CD4-positive, alpha-beta T cell treated with Interleukin-1 beta for 1 hour (primary cell): ENCODE results near the gene KCTD4.
"Not testable (repeated sequence)": the region's sequence is repeated elsewhere in the genome, so short reads cannot be mapped to it uniquely, and the experiment has no call there.

Experiments used
- DNase-seq, 2 donors: peaks; one replicate each; pipeline ENCODE4 v3.0.0-alpha.2; 2020 to 2022

KCTD4 gene

DNA sequence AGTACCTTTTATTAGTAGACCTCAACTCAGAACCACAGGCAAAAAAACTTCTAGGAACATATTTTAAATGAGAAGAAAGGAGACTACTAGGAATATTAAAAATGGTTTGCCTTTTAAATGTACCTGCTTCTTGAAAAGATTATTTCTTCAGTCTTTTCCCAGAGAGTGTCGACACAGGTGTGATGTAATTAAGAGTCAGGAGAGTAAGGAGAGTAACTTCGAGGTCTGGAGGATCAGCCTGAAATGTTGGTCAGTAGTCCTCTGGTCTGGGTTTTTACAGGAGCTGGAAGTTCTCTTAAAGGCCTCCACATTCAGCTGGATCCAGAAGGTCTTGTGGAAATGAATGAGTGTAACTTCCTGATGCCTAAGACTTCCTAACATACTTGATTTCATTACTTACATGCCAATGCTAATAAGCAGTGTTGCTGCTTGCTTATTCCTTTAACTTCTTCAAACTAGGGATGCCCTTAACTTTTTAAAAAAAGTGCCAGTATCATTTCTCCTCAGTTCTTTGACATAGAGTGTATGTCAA is at the start of gene KCTD4:
KCTD4 (minus strand) TSS at position 345 of the 532 bp plus-strand sequence. CDS start 6,478 bp downstream, outside the sequence.
- DNase-seq = no peak

DNA sequence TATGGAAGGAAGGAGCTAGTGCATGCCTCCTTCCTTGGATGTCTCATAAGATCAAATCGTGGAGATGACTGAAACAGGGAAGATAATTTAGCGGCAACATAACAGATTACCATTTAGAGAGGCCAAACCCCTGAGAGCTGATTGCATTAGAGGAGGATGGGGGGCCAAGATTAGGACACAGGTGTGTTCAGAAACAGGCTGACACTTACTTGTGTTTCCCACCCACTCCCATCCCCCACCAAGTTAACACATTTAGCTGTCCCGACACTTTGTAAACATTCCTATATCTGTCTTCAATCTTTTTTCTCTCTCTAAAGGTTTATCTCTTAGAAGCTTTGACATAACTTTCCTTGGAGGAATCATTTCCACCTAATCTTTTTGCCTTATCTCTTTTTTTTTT is 48.8 kb upstream of the KCTD4 start:
- DNase-seq = no peak

DNA sequence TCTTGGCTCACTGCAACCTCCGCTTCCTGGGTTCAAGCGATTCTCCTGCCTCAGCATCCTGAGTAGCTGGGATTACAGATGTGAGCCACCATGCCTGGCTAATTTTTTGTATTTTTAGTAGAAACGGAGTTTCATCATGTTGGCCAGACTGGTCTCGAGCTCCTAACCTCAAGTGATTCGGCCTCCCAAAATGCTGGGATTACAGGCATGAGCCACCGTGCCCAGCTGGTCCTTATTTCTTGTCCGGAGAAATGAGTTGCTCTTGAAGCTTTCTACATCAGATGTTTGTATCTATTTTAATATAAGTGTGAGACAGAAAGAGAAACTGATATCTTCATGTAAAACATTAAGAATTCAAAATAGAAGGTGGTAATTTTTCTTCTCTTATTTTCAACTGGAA is 43.9 kb upstream of the KCTD4 start:
- not testable (repeated sequence) for DNase-seq

DNA sequence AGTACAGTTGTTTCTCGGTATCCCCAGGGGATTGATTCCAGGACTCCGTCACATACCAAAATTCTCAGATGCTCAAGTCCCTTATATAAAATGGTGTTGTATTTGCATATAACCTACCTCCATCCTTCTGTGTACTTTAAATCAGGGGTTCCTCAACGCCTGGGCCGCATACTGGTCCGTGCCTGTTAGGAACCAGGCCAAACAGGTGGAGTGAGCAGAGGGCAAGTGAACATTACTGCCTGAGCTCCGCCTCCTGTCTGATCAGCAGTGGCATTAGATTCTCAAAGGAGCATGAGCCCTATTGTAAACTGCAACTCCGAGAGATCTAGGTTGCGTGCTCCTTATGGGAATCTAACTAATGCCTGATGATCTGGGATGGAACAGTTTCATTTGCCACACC is 42.2 kb upstream of the KCTD4 start:
- no peak for DNase-seq

DNA sequence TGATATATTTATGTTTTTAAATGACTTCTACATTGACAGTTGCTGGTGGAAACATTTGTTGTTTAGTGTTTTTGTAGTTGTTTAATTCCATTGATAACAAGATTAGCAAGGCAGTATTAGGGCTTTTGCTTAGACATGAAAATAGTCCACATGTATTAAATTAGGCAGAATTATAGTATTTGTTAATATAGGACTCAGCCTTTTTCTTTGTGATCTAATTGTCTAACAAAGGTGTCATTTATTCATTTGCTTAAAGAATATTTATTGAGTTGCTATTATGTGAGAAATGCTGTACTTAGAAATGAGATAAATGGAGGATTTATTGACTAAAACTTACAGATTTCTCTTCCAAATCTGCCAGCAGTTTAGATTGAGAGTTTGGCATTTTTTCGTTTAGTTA is 41.7 kb upstream of the KCTD4 start:
- DNase-seq = no peak

DNA sequence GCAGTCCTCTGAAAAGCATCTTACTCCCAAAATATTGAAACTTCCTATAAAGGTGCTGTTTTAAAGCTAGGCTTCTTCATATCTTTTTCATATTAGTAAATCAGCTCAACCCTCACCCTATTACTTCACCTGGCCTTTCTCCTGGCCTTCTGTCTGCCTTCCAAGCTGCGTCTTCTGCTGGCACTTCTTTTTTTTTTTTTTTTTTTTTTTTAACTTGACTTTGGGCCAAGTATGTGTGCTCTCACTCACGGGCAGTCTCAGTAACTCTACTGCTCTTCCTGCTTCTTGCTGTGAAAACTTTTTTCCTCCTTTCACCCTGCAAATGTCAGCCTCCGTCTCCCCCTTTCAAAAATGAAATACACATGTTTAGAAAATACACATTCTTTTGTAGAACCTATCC is 41.2 kb upstream of the KCTD4 start:
- DNase-seq = no peak

DNA sequence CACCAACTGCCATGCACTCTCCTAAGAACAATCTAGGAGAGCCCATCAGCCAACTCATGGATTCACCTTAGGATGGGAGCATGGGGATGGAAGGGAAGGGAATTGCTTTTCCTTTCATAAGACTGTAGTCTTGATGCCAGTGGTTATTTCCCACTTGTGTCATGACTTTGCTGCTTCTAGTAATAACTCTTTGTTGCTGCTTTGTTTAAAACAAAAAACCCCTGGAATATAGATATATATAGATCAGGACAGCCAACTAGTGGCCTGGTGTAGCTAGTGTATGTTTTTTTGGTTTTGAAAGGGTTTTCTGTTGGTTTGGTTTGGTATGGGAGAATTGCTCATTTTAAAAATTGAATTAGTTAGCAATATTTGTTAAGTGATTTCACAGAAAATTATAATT is 39.3 kb upstream of the KCTD4 start:
- DNase-seq = no peak

DNA sequence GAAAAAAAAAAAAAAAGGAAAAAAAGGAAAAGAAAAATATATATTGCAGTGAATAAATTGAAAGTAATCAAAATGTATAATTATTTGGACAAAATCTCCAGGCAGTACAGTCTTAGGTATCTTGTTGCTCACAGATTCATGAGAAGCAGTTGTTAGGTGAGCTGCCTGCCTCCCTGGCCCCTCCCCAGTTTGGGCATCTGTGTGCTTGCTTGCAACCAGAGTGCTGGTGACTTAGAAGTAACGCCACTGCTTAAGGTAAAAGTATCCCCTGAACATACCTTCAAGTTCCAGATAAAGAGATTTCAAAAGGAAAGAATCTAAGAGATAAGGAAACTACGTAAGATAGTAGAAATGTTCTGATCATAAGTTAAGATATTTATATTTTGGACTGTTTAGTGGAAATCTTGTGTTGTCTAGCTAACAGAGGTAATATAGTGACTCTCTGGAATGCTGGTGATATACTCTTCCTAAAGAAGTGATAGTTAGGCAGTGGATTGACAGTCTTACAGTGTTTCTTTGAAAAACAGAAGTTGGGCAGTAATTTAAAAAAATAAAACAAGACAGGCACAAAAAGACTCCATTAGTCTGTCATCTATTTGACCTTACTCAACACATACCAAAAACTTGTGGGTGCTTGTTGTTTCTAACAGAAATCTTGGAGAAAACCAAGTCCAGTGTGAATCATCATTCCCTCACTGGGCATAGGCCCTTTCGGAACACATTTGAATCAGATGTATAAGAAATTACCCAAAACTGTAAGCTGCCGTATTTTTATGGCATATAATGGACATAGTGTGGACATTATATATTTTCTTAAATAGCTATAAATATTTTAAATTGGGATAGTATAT is 38.3 kb upstream of the KCTD4 start:
- DNase-seq = no peak

DNA sequence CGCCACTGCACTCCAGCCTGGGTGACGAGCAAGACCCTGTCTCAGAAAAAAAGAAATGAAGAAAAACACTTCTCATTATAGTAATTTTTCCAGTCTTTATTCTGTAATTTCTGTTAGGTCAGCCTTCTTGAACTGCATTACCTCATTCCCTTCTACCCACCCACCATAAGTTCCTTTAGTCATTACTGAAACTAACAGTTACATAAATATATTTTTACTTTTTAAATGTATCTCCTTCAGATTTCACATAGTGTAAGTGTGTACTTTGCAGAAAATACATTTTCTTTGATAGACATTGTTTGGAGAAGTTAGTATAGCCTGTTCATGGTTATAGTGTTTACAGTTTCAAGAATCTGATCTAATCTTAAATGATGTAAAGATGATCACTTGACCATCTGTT is 31.7 kb upstream of the KCTD4 start:
- no peak for DNase-seq

DNA sequence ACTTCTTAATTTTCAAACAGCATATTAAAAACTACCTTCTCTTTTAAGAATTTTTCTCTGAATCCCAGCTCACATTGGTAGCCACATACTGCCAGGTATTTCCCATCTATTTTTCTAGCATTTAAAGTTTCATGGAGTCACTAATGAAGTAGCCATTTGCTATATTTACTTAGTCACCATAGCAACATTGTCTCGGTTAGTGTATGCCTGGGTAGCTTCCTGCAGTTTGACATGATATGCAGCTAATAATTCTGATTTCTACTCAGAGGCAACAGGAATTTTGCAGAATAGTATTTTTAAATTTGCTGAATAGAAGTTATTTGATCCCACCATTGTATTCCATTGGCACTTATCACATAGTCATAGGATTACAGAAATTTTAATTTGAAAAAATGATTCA is 30.9 kb upstream of the KCTD4 start:
- DNase-seq = no peak

DNA sequence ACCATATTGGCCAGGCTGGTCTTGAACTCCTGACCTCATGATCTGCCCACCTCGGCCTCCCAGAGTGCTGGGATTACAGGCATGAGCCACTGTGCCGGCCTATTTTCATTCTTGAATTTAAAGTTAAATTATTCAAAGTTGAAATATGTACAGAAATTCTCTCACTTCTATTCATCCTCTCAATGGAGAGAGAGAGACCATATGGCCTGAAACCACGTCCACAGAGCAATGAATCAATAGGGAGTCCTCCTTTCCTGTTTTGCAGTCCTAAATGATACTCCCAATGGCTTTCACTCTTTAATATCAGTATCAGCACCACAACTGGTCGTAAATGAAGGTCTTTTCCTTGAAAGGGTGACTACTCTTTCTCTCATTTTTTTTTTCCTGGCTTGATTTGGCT is 30.5 kb upstream of the KCTD4 start:
- no peak for DNase-seq

DNA sequence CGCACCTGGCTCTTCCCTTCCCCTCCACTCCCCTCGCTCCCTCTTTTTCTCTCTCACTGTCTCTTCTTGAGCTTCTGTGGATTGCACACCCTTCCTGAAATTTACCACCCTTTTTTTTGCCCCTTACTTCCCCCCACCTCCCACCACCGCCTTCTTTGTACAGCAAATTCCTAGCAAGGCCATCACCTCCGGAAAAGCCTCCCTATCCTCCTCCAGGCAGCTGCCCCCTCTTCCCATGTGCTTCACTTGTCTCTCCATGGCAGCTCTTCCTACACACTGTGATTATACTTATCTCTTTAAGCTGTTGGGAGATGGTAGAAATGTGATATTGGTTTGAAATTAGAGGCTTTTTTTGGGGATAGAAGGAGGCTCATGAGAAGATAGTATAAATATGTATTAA is 28.3 kb upstream of the KCTD4 start:
- no peak for DNase-seq

DNA sequence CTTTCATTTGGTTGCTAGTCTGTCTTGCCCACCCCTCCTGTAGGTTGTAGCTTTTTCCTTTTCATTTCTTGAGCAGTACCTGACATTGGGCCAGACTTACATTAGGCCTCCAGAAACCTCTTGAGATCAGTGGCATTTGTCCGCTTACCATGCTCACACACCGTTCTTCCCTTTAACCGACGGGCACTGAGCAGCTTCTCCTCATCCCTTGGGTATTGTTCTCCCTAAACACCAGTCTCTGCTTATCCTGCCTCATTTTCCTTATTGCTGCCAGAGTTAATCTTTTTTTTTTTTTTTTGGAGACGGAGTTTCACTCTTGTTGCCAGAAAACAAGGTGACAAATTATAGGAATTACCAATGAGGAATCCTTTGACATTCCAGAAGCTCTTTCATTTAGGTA is 27.2 kb upstream of the KCTD4 start:
- DNase-seq = no peak

DNA sequence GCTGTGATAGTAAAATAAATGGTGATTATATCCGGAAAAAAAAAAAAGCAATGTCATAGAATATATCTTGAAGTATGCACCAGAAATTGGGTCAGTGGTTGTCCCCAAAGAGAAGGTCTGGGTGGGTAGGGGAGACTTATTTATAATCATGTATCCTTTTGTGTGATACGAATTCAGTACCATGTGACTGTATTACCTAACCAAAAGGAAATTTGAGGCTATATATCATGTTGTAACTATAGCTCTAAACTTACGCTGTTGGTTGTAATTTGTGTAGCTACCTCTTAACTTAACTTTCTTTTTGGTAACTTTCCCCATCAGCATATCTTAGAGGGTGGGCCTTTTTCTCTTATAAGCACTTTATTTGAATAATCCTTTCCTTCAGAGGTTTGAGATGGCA is 25.2 kb upstream of the KCTD4 start:
- DNase-seq = no peak

DNA sequence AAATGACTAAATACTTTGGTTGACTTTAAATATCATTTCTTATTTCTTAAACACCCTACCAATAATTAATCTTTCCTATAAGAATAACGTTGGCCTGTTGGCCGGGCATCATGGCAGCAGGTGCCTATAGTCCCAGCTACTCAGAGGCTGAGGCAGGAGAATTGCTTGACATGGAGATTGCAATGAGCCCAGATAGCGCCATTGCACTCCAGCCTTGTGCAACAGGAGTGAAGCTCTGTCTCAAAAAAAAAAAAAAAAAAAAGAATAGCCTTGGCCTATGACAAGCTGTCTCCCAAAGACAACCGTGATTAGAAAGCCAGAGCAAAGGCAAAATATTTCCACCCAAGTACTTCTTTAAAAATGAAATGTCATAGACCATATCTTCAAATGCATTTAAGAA is 24.5 kb upstream of the KCTD4 start:
- DNase-seq = no peak

DNA sequence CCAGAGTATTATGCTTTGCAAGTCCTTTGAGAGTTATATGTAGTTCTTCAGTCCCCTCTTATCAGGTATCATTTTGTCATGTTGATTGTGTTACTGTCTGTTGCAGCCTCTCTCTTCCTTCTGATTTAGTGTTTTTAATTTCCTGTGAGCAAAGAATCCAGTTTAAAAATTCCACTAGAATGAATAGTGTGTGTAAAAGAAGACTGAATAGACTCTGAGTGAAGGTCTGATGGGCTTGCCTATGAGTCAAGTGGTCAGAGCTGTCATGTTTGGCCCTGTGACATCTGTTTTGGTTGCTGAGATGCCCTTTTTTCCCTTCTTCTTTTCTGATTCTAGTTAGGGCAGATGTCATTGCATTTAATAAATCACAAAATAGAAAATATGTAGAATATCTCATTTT is 23.3 kb upstream of the KCTD4 start:
- DNase-seq = no peak

DNA sequence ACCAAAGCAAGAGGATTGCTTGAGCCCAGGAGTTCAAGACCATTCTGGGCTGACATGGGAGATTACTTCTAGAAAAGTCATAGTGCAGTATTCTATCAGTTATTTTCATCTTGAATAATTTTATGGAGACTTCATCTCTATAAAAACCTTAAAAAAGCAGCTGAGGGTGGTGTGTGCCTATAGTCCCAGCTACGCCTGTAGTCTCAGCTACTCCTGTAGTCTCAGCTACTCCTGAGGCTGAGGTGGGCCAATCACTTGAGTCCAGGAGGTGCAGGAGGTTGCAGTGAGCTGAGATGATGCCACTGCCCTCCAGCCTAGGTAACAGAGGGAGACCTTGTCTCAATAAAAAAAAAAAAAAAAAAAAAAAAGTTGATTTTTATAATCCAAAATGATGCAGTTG is 22.1 kb upstream of the KCTD4 start:
- DNase-seq = no peak

DNA sequence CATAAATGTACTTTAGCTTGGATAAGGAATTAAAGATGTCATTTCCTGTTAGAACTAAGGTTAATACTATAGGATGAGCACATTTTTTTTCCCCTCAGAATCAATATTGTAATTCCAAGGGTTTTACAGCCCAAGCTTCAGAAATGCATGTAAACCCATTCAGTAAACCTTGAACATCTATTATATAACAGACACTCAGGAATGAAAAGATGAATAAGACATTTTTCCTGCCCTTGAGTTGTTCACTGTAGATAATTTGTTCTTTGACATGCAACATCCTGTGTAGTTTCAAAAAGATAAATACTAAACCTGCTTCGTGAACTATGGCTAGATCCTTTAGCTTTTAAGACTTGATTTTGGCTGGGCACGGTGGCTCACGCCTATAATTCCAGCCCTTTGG is 21.7 kb upstream of the KCTD4 start:
- DNase-seq = no peak

DNA sequence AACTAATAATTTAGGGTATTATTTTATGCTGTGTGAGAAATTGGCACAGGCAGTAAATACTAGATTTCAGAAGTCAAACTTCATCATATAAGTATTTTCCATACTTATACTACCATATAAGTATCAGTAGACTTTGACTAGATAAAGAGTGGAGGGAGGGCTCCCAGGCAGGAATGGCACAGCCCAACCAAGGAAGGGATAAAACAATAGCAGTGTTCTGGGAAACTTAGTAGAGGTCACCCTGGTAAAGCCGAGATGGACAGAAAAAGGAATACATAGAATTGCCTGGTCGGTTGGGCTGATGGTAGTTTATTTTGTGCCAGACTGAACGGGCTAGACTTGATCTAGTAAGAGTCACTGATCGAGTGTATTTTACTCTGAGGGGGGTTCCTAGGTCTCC is 19.6 kb upstream of the KCTD4 start:
- no peak for DNase-seq

DNA sequence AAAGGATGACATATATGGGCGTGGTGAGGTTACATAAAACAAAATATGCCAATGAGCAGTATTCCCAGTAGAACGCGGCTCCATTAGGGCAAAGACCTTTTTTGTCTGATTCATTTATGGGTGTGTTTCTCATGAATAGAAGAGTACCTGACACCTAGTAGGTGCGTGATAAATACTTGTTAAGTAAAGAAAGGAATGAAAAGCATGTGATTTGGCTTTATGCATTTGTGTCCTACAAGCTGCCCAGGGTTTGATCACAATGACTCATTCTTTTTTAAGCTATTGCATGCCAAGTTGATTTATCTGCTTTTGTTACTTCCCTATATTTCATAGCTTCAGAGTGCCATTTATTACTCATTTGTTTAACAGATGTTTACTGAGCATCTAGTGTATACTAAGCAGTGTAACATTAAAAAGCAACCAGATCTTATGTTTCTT is 19.1 kb upstream of the KCTD4 start:
- no peak for DNase-seq

DNA sequence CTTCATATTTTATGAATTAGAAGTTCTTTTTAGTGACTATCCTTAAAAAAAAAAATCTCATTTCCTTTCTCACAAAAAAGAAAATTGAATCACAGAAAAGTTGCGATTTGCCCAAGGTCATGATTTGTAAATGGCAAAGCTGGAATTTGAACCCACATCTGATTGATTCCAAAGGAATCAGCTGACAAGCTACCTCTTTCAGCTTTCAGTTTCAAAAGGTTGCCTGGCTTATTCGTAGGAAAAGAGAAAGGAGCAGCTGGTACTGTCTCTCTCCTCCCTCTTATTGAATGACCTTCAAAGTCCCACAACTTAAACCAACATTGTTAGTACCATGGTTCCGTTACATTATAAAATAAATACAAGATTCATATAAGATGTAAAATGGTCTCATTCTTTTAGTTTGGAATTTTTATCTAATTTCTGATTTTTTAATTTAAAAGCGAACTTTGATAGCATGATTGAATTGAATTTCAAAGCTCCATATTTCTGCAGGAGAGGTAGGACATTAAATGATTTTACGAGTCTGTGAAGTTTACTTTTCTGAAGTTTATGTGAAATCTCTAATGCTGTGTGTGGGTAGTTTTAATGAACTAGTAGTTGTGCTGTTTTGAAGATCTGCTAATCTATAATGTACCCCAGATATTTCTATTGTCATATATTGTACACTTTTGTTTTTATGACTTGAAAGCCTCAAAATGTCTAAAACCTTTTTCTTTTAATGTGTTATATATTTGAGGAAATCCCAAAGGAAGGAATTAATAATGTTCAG is 18.5 kb upstream of the KCTD4 start:
- no peak for DNase-seq

DNA sequence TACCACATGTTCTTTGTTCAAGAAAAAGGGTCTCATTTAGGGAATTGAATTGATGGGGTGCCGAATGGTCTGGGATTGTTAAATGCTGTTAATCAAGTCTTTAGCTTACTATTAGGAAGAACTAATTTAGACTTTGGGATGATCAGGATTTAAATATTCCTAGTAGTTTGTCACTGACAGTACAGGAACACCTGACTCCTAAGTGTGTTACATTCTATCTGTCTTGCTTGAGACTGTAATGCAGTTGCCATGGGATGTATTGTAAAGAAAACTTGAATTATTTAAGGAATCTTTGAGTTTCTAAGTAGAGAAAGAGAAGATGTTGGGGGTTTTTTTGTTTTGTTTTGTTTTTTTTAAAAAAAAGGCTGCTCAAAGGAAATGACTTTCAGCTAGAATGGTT is 17.8 kb upstream of the KCTD4 start:
- DNase-seq = no peak

DNA sequence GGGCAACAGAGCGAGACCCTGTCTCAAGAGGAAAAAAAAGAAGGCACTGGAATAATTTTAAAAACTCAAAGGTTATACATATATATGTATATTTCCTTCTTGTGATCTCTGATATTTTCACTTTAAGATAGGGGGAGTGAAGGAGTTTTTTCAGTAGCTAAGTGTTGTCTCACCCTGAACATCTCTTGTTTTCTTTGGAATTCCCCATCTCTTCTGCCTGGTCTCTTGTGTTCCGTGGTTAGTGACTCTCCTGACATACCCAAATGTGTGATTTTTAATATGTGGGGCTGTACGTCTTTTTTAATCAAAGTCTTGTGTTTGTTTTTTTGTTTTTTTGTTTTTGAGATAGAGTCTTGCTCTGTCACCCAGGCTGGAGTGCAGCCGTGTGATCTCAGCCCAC is 15.3 kb upstream of the KCTD4 start:
- DNase-seq = no peak

DNA sequence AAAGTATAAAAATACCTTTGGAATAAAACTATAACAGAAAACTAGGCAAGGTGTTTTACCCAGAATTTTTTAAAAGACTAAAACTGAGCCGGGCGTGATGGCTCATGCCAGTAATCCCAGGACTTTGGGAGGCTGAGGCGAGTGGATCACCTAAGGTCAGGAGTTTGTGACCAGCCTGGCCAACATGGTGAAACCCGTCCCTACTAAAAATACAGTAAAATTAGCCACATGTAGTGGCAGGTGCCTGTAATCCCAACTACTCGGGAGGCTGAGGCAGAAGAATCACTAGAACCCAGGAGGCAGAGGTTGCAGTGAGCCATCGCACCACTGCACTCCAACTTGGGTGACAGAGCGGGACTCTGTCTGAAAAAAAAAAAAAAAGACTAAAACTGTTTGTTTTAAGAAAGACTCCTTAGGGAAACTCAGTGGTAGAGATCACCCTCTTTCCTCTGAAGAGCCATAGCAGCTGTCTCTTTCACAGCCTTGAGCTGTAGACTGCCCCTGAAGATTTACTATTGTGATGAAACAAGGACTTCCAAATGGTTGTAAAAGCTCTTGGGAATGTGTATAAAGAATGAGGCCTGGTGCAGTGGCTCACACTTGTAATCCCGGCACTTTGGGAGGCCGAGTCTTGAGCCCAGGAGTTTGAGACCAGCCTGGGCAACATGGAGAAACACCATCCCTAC is 14.7 kb upstream of the KCTD4 start:
- DNase-seq = no peak
